Left renal cortex interstitium (tissue), 4 donors: Measurements from ENCODE around the gene TRAPPC2. TPM values are rescaled to one million over a fixed set of nuclear protein-coding genes. Genes with fewer than 3 reads are reported as not detected.
"Not testable (repeated sequence)": the region's sequence is repeated elsewhere in the genome, so short reads cannot be mapped to it uniquely, and the experiment has no call there.

Experiments used
- DNase-seq, 4 donors: peaks; one replicate each; pipeline ENCODE4 v3.0.0-alpha.2; 2013; ENCODE audit warnings: low read depth in 4 of 4, low spot score in 2 of 4, missing footprints in 1 of 4
- polyA plus RNA-seq, 4 donors: library from polyadenylated mRNA; unstranded; fragments of 120-200 nt; gene quantifications; one replicate each; pipeline ENCODE4 v1.2.1, GENCODE V29; 2013; ENCODE audit not compliant: insufficient read length in 4 of 4

Gene TRAPPC2
- polyA plus RNA-seq, 4 donors = 10.8 to 21.5 (median 17.6) TPM

DNA sequence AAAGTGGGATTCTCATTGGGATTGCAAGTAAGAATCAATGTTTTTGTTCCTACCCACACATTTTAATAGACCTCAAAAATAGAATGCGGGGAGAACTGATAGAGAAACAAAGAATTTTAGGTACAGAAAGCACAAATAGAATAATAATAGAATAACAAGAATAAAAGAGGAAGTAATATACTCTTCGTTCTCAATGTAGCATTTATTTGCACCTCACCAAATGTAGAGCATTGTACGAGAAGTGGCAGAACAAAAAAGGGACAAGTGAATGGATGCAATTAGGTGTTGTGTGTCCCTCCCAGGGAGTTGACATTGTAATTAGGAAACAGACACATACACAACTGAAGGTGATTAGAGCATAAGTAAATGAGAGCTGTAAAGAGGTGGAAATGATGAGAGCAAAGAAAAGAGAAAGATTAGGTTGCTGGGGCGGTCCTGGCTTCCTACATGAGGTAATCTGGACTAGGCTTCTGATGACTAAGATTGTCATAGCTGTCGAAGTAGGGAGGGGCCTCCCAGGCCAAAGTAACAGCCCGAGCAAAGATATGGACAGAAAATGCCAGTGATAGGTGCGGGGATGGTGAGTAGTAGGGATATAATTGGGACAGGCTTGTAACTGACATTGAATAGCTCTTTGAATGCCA is 35.1 kb downstream of the TRAPPC2 start:
- DNase-seq = no peak

DNA sequence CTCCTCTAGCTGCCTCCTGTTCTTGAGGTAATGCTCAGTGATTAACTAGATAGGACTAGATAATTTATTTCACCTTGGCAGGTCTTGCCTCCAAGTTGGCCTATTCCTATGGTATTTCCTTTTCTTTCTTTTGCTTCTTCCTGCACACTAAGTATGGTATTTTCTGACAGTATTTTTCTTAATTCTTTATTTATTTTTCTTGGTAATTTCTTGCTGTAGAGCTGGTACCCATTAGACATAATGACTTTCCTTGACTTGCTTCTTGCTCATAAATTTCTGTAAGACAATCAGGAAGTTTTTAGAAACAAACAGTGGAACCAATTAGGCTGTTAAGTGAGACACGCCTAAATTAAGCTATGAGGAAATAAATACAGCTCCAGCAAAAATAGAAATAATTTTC is 36.0 kb downstream of the TRAPPC2 start:
- no peak for DNase-seq

DNA sequence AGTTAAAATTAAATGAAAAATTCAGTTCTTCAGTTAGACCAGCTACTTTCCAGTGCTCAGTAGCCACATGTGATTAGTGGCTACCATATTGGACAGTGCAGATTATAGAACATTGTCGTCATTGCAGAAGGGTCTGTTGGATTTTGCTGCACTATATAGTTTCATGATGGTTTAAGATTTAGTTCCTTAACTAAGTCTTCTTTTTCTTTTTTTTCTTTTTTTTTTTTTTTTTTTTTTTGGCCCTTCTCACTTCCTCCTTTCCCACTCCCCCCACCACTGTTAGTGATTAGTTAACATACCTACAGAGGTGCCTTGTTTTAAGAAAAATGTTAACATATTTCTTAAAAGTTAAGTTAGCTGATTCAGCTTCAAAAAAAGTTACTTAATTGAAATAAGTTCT is 36.4 kb downstream of the TRAPPC2 start:
- no peak for DNase-seq

DNA sequence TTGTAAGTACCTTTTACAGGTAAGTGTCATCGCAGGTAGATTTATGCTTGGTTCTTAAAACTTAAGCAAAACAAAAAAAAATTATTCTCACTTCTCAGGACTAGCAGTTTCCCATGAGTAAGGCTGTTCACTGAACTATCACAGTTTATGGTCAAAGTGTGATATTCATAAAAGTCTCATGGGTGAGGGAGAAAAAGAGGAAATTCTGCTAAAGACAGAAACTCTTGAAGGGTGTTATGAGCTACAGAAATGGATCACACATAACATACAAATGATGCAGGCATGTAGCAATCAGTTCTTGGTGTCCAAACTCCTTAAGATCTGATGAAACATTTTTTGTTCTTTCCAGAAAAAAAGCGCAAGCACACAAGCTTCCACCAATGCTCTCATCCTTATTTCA is 37.0 kb downstream of the TRAPPC2 start:
- no peak for DNase-seq

DNA sequence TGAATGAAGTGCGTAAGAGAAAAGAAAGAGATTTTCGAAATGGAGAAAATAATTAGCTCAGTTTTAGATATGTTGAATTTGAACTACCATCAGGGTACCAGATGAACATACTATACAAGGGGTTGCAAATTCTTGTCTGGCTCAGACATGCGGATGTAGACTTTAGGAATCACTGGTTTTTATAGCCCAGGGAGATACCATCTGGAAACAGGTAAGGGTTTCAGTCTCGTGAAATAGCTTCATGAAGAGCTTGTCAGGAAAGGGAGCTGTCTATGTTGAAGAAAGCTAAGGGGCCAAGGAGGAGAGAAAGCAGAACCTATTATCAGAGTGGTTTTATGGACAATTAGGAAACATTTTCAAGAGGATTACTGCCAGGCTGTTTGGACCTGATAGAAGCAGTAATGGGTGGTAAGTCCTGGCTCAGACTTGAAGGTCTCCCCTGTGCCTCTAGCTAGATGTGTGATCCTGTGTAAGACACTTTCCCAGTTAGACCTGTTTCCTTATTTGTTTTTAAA is 38.8 kb downstream of the TRAPPC2 start:
- DNase-seq = no peak

DNA sequence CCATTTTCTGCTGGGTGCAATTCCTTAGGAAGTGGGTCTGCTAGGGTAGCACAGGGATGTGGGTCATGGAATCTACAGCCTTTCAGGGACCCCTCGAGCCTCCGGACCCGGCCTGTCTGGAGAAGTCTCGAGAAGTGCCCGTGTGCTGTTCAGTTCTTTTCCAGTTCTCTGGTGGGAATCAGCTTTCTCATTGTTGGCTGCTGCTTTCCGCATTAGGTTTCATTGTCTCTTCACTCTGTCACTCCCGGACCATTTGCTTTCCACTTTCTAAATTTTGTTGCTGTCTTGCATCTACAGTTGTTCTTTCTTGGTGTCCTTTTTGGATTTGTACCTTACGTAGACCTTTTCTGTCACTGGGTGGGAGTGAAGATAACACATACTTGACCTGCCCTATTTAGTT is 39.4 kb downstream of the TRAPPC2 start:
- no peak for DNase-seq

DNA sequence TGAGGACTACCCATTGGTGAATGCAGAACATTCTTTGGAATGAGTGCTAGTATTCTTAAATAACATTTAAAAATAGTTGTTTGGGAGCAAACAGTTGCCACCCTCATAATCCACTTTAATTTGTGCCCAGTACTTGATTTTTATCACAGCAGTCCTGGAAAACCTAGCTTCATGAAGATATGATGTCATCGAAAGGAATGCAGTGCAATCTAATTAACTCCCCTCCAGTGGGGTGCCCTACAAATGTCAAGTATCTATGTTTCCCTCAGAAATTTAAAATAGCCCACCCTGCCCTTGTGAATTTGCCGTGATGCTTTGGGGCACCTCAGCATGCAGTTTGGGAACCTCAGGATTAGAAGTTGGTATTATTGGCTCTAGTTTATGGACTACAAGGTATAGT is 40.1 kb downstream of the TRAPPC2 start:
- no peak for DNase-seq

DNA sequence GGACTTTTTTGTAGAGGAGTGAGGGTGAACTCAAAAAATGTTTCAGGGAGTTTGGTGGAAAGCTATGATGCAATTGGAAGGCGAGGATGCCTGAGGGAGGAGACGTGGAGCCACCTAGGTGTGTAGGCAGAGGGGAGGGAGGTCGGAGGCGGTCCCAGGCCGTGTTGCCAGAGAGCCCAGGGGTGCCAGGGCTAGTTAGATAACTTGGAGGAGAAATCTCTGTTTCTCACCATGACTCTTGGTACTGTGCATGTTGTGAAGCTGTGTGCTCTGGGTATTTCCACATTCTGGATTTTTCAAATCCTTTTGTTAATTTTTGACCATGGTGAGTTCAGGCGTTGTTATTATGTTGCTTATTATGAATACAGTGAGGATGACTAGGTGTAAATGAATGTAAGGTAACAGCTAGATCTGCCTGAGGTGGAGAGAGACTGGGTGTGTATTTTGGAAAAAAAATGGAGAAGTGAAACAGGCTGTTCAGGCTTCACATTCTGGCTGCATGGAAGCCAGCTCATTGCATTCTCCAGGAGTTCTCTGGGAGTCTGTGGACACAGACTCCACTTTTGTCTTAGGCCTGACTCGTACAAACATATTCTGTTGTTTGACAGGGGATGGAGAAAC is 41.0 kb downstream of the TRAPPC2 start:
- no peak for DNase-seq

DNA sequence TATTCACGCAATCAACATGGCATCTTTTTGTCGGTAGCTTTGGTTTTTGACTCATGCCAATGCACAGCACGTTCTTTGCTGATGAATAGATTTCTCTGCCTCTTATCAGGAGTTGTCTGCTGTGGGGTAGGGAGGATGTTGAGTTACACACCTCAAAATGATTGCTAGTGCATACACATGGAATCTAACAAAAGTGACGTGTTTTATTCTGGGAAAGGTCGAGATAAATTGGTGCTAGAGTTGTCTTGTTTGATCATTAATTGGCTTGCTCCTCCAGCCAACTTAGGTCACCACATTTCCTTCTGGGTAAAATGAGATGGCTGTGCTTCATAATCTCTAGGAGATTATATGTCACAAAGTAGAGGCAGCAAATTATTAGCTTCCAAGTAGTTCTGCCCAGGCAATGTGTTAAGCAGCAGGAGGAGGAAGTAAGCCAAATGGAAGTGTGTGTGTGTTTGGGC is 41.6 kb downstream of the TRAPPC2 start:
- DNase-seq = no peak

DNA sequence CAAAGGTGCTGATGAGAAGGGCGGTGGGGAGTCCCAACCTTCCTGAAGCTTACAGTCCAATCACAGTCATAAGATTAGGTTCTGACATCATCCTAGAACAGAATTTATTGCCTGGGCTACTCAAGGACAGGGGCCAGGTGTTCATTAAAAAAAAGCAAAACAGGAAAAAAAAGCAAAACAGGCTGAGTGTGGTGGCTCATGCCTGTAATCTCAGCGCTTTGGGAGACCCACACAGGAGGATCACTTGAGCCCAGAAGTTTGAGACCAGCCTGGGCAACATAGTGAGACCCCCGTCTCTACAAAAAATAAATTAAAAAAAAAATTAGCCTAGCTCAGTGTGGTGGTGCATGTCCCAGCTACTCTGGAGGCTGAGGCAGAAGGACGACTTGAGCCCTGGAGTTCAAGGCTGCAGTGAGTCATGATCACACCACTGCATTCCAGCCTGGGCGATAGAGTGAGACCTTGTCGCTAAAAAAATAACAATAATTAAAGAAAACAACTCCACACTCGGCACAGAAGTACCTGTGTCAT is 42.5 kb downstream of the TRAPPC2 start:
- DNase-seq = no peak

DNA sequence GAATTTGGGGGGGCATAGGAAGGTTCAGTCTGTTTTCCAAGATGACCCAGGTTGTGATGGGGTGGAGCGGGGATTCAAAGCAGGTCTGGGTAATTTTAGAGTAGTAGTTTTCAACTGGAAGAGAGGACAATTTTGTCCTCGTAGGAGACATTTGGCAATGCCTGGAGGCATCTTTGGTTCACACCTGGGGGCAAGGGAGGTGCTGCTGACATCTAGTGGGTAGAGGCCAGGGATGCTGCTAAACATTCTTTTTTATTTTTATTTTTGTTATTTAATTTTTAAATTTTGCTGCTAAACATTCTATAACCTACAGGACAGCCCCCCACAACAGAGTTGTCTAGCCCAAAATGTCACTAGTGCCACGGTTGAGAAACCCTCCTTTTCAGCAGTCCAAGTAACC is 43.6 kb downstream of the TRAPPC2 start:
- no peak for DNase-seq

DNA sequence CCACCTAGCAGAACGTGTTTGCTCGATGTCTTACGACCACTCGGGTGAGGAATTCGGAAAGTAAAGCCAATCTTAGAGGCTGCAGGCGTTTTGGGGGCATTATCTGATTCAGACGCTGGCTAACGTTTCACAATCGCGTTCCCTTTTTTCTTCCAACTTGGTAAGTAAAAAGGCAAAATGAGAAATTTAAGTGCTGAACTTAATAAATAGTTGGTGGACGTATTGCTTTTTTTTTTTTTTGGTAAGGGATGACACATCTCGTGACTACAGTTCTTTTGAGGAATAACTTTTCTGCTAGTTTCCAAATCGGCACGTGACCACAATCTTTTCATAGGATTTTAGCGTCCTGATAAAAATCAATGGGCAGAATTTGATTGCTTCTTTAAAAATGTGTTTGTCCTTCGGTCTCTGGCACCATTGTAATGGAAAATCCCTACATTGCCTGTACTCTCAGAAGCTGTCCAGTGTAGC is 44.6 kb downstream of the TRAPPC2 start:
- peak in 1 of 4 donors; percentile 37 for DNase-seq

DNA sequence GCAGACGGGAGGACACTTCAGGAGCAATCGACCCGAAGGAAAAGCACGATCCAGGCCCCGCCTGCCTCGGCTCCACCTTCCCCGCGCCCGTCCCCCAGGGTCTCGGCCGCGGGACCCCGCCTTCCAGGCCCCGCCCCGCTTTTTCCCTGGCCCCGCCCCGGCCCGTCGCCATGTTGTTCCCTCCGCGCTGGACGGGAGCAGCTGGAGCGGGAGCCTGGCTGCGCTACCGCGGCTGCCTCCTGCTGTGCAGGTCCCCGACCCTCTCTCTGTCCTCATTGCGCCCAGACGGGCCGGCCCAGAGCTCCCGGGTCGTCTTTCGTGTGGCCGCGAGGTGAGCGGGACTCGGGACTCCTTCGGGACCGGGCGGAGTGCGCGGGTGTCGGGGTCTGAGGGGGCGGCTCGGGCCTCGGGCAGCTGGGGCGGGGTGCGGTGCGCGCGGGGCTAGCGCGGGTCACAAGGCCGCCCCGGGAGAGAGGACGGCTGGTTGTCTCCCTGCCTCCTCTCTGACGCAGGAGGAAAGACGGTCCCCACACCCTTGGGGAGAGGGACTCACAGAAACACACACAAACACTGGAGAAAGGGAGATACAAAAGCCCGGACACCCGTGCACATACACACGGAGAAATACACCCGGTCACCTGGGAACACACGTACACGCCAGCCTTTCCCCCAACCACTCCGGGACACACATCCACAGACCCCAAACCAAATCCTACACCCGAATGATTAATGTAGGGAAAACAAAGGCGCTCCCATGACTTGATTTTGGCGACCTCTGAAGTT is 45.3 kb downstream of the TRAPPC2 start, which contains the start of gene RAB9A:
Gene RAB9A (plus strand): TSS at position 171 of the 783 bp plus-strand sequence. CDS start 19,619 bp downstream, outside the sequence.
- peak in 3 of 4 donors; percentile 45 to 56 (median 47) for DNase-seq

DNA sequence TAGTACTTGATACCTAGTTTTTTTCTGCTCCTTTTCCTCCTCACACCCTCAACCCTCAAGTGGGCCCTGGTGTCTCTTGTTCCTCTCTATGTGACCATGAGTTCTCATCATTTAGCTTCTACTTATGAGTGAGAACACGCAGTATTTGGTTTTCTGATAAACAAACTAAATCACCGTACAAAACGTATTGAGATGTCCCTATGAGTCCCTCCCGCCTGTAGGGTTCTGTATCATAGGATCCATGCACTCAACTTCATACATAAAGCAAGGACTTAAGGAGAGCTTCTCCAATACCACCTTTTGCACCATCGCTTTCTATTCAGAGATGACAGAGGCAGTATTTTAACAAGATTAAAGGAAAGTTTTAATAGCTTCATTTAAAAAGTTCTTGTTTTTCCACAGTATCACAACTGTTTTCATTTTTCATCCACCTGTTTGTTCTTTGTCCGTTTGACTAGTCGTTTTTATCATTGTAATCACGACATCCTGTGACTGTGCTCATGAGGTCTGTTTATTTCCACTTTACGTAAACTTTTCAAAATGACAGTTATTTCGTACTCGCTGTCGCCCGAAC is 45.9 kb downstream of the TRAPPC2 start:
- DNase-seq = peak in 1 of 4 donors; percentile 4

DNA sequence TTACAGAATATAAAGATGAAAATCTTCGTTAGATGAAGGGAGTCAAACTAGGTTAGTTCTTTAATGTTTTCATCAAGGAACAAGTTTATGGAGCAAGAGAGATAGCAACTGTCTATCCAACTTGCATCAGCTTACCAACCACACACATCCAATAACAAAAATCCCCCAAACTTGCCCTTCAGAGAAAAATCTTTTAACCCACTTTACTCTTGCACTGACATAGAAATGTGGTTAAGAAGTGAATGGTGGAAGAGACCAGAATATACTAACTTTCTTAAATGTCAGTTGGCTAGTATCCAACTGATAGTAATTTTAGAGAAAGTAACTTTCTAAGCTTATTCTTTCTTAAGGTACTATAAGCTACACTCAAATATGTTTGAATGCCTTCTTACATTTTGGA is 47.2 kb downstream of the TRAPPC2 start:
- no peak for DNase-seq

DNA sequence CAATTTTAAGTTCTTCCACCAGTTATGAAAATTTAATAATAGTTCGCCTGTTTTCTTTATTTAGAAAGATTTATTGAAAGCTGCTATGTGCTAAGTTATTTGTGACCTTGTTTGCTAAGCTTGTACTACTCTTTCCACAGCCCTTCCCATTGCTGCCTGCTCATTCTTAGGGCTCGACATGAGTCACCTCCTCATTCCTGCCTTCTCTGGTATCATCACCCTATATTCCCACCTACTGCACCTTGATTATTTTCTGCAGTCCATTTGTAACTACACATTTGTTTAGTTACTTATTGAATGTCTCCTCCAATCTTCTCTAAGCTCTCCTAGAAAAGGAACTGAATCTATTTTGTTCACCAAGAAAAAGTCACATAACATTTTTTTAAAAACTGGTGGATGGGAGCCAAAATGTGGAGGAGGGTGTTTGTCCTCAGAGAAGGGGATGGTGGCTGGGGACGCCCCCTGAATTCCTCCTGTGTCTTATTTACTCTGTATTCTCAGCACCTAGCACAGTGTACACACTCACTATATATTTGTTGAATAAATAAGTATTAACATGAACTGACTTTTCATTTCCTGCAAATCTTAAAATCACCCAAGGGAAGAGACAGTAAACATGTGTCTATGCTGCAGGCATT is 49.2 kb downstream of the TRAPPC2 start:
- DNase-seq = no peak

DNA sequence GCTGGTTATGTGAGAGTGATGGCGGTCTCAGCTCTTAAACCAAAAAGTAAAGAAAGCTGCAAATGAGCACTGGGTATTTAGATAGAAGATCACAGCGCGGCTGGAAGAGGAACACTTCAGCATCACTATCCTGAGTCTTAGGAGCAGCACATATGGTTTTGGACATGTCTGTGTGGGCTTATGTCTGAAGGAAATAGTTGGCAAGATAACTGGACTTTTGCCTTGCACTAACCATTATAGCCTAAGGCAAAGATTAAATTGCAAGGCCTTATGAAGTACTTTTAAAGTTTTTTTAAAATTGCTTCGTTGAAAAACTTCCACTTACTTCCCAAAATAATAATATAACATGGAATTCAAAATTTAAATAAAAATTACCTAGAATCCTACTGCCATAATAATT is 50.1 kb downstream of the TRAPPC2 start:
- DNase-seq = no peak

DNA sequence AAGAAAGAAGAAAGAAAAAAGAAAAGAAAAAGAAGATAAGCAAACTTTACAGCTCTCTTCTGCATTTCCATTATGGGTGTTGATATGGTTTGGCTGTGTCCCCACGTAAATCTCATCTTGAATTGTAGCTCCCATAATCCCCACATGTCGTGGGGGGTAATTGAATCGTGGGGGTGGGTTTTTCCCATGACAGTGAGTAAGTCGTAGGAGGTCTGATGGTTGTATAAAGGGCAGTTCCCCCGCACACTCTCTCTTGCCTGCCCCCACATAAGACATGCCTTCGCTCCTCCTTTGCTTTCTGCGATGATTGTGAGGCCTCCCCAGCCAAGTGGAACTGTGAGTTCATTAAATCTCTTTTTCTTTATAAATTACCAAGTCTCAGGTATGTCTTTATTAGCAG is 52.8 kb downstream of the TRAPPC2 start:
- DNase-seq = no peak

DNA sequence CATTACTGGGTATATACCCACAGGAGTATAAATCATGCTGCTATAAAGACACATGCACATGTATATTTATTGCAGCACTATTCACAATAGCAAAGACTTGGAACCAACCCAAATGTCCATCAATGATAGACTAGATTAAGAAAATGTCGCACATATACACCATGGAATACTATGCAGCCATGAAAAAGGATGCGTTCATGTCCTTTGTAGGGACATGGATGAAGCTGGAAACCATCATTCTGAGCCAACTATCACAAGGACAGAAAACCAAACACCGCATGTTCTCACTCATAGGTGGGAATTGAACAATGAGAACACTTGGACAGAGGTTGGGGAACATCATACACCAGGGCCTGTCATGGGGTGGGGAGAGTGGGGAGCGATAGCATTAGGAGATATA is 54.7 kb downstream of the TRAPPC2 start:
- DNase-seq = not testable (repeated sequence)

DNA sequence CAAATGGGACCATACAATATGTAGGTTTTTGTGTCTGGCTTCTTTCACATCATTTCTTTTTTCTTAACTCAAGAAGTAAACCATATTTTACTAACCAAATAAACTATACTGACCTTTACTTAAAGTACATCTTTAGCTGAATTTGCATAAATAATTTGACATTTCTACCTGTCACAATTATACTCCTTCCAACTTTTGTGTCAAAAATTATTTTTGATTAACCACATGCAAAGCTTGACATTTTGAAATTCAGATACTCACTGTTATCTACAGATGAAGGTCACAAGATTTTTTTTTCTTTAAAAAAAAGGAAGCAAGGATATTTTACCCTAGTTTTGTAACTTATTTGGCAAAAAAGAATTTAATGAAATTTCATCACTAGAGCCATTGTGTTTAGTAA is 57.5 kb downstream of the TRAPPC2 start:
- no peak for DNase-seq
